Ovary (tissue), 9 donors: ENCODE data around the gene WBP2. TPM values are rescaled to one million over a fixed set of nuclear protein-coding genes. Genes with fewer than 3 reads are reported as not detected.

Source experiments
- DNase-seq, 5 donors: peaks; one replicate each; pipeline ENCODE4 v3.0.0-alpha.2; 2019 to 2020
- H3K27ac ChIP-seq, 2 donors: fragments of 200-600 bp; one replicate each; pipeline versions ENCODE4 v1.5.1 to v1.8.0; 2019 to 2022
- H3K27me3 ChIP-seq: fragments of 200-600 bp; one replicate; pipeline ENCODE4 v1.8.0; 2022
- H3K36me3 ChIP-seq: fragments of 200-600 bp; sonication (generic); one replicate; pipeline ENCODE4 v1.5.1; 2019
- H3K4me1 ChIP-seq: one replicate; pipeline ENCODE4 v1.8.1; 2013; ENCODE audit warnings: mild to moderate bottlenecking, moderate library complexity; ENCODE audit not compliant: insufficient read depth
- H3K4me3 ChIP-seq: fragments of 200-600 bp; sonication (generic); one replicate; pipeline ENCODE4 v1.5.1; 2017
- H3K9me3 ChIP-seq, 2 donors: fragments of 200-600 bp in 1 of 2; sonication (generic) in 1 of 2; one replicate each; pipeline versions ENCODE4 v1.5.1 to v1.8.1; 2013 to 2019; ENCODE audit warnings: mild to moderate bottlenecking in 1 of 2, moderate library complexity in 1 of 2
- EP300 ChIP-seq: sonication (generic); formaldehyde crosslinking; IDR thresholded peaks from one replicate; pipeline ENCODE4 v1.6.1; 2017; ENCODE audit warnings: antibody characterized with exemption
- POLR2A ChIP-seq: fragments of 450-650 bp; IDR thresholded peaks from one replicate; pipeline ENCODE4 v1.6.1; 2017; ENCODE audit warnings: antibody characterized with exemption, mild to moderate bottlenecking, moderate library complexity
- WGBS, 3 donors: extraction: QIAGEN DNeasy Blood & Tissue Kit in 1 of 3; methylation state at CpG; one replicate each; pipeline versions ENCODE4 v1.1.5 to v1.1.7; 2013 to 2017; 5-methylcytosine and 5-hydroxymethylcytosine counted together
- intact Hi-C, 4 donors: fragments of 100-400 bp; cut with DNase I; formaldehyde crosslinking; loops; one replicate each; pipeline versions ENCODE4 v1.11.0 to v1.15.1; 2022 to 2023
- polyA plus RNA-seq, 2 donors: library from polyadenylated mRNA; stranded (reverse); fragments of 200-250 nt in 1 of 2; fragments of 350-450 nt in 1 of 2; fragmentation: Illumina TruSeq in 1 of 2; extraction: RNeasy Lipid Tissue Mini Kit (QIAGEN cat#74804) in 1 of 2; gene quantifications; one replicate each; pipeline ENCODE4 v1.2.3, GENCODE V29; 2013 to 2014
- total RNA-seq, 7 donors: library from RNA; depleted of rRNA in 2 of 7; stranded (reverse); fragments of >200 nt in 2 of 7; fragmentation: NEBNext Ultra II Directional in 3 of 7; extraction: Animal tissue kit (Norgen Biotek cat#: 25700) in 3 of 7; gene quantifications; one replicate each; pipeline versions ENCODE4 v1.1.0 to v1.2.4, GENCODE V29; 2016 to 2023
- TF ChIP-seq, protein P1 (sequence below), 3 donors: fragments of 450-650 bp in 2 of 3; fragments of 200-600 bp in 1 of 3; IDR thresholded peaks; one replicate each; pipeline versions ENCODE4 v1.5.1 to v1.8.0; 2016 to 2022; ENCODE audit warnings: antibody characterized with exemption in 3 of 3, mild to moderate bottlenecking in 1 of 3
- donor health status: DM: no; HTN: no; CAD: no; lungs with moderate emphysema.
- donor health status: DM: no; HTN: no; CAD: no.
- donor health status: Bipolar disorder and iron deficiency.
- donor health status: DM: yes; HTN: yes; CAD: no.
- donor health status: DM: no; HTN: no; CAD: no.
- donor health status: DM: yes; HTN: yes; CAD: no.

WBP2 gene
- total and polyA plus RNA-seq, 9 donors = 48.5 to 184 (median 116) TPM

DNA sequence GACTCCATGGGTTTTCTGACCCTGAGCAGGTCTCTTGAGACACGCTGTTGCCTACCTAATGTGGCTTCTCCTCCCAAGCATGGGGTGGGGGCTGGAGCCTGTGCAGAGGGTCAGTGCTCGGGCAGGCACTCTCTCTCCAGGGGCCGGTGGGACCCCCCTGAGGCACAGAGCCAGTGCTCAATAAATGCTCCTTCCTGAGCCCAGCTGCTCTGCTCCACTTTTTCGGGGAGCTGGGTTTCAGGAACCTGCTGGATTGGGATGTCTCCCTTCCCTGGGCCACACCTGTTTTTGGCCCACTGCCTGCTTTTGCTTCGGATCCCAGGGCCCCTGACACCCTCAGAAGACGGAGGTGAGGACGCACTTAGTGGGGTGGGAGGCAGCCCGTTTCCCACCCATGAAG lies 42.9 kb upstream of the WBP2 start:
- Histone ChIP-seq H3K4me1 (peaks cover 8% of the 10 kb centered on the region), H3K27ac (no peak overlapping the region)
- WGBS, 3 donors = 81 to 88% (median 82%) methylated on average over 8 of the region's 8 CpGs

DNA sequence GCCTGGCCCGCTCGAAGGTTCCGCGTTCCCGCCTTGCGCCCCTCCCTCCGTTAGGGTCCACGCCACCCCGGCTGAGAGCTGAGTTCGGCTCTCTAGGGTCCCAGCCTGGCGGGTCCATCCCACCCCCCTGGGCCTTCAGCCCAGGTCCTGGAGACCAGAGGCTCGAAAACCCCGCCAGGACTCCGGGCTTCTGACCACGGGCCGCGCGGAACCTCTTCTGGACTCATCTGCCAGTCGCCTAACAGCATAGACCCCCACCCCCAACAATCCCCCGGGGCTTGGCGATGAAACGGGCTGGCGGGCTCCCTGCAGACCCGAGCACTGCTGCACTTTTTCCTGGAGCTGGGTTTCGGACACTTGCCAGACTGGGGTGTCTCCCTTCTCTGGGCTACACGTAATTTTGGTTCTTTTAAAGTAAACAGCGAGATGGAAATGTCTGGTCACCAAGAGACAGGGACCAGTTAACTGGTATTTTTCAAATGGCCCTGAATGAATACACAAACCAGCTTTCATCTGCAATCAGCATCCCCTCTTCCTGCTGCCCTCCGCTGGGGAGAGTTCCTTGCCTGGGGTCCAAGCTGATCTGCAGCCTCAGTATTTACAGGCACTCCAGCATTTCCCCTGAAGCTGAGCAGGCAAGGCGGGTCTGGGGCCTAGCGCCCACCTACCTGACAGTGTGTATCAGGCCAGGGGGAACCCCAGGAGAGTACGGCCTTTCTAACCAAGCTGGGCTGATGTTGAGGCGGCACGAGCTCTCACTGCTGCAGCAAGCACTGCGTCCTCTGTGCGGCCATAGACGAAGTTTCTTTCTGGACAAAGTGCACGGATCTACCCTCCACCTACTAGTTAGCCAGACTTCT lies 42.3 kb upstream of the WBP2 start:
- intact Hi-C loops = loop anchor here in 1 of 4 donors (5.0 kb wide), 1 partner anchor 40 kb away; the partner anchor contains the start of gene WBP2
- H3K36me3 ChIP-seq = no peaks in the 10 kb centered on the region
- TF ChIP-seq, protein P1, sequence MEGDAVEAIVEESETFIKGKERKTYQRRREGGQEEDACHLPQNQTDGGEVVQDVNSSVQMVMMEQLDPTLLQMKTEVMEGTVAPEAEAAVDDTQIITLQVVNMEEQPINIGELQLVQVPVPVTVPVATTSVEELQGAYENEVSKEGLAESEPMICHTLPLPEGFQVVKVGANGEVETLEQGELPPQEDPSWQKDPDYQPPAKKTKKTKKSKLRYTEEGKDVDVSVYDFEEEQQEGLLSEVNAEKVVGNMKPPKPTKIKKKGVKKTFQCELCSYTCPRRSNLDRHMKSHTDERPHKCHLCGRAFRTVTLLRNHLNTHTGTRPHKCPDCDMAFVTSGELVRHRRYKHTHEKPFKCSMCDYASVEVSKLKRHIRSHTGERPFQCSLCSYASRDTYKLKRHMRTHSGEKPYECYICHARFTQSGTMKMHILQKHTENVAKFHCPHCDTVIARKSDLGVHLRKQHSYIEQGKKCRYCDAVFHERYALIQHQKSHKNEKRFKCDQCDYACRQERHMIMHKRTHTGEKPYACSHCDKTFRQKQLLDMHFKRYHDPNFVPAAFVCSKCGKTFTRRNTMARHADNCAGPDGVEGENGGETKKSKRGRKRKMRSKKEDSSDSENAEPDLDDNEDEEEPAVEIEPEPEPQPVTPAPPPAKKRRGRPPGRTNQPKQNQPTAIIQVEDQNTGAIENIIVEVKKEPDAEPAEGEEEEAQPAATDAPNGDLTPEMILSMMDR (IDR thresholded peaks at IDR 0.05) = no peak
- no peak for TF ChIP-seq POLR2A
- no peak for TF ChIP-seq EP300
- H3K27ac ChIP-seq = peak overlapping the region; percentile 85 to 95
- no peaks in the 10 kb centered on the region for H3K27me3 ChIP-seq
- peak in 3 of 5 donors; percentile 41 to 54 (median 50) for DNase-seq
- H3K4me3 ChIP-seq = peak overlapping the region; percentile 63
- no peaks in the 10 kb centered on the region for H3K9me3 ChIP-seq
- H3K4me1 ChIP-seq = peaks cover 8% of the 10 kb centered on the region
- WGBS, 3 donors = 34 to 40% (median 36%) methylated on average over 31 to 37 of the region's 37 CpGs

More for the DNA sequence above, 42.9 kb upstream of the WBP2 start:
- Histone ChIP-seq H3K4me3 (no peak overlapping the region), H3K36me3 (no peaks in the 10 kb centered on the region), H3K27me3 (no peaks in the 10 kb centered on the region), H3K9me3 (no peaks in the 10 kb centered on the region)
- peak in 1 of 5 donors; percentile 49 for DNase-seq
- TF ChIP-seq POLR2A (no peak), EP300 (no peak)
- TF ChIP-seq, protein P1 (IDR thresholded peaks at IDR 0.05) = no peak
- intact Hi-C loops = loop anchor here in 1 of 4 donors (5.0 kb wide), 1 partner anchor 41 kb away; the partner anchor contains the start of gene WBP2

DNA sequence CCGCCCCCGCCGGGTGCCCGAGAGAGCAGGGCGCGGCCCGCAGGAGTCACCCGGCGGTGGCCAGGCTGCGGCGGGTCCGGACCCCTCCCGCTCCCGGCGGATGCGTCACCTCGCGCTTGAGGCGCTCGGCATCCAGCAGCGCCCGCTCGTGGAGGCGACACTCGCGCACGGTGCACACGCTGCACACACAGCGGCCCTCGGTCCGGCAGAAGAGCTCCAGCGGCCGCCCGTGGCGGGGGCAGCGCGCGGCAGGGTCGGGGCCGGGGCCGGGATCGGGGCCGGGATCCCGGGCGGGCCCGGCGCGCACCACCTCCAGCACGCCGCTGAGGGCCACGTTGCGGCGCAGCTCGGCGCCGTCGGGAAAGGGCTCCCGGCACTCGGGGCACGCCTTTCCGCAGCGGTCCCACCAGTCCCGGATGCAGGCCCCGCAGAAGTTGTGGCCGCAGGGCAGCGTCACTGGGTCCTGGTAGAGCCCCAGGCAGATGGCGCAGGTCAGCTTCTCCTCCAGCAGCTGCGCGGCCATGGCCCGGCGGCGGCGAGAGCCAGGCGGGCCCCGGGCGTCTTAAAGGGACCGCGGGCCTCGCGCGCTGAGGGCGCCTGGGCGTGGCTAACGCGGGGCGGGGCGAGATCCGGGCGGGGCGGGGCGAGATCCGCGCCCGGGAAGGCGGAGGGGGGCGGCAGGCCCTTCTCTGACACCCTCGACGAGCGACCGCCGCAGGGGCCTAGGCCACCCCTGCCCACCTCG lies 41.5 kb upstream of the WBP2 start, which contains the start of gene TRIM65:
TSS of gene TRIM65 (minus strand) at position 537 of the 745 bp plus-strand sequence. CDS start at position 523, 14 bp downstream.
- WGBS, 3 donors = 0 to 1% (median 0%) methylated on average over 39 to 102 of the region's 102 CpGs
- no peaks in the 10 kb centered on the region for H3K27me3 ChIP-seq
- H3K9me3 ChIP-seq = no peaks in the 10 kb centered on the region
- peak within 1 kb of the TSS; percentile 85 to 95 for H3K27ac ChIP-seq
- no peaks in the 10 kb centered on the region for H3K36me3 ChIP-seq
- DNase-seq = peak; percentile 85 to 90 (median 88)
- peaks cover 8% of the 10 kb centered on the region for H3K4me1 ChIP-seq
- TF ChIP-seq POLR2A = peak; percentile 68
- TF ChIP-seq, protein P1 (IDR thresholded peaks at IDR 0.05) = peak in 2 of 3 donors; percentile 51 to 78
- no peak for TF ChIP-seq EP300
- peak within 1 kb of the TSS; percentile 63 for H3K4me3 ChIP-seq
- intact Hi-C loops = loop anchor here in 1 of 4 donors (5.0 kb wide), 1 partner anchor 39 kb away; the partner anchor contains the start of gene WBP2
